ENCODE data around the gene GRM1. TPM values are rescaled to one million over a fixed set of nuclear protein-coding genes. Genes with fewer than 3 reads are reported as not detected.

The GRM1 gene
- total RNA-seq, 1 donor from 2014 or later: 0.09 TPM

DNA sequence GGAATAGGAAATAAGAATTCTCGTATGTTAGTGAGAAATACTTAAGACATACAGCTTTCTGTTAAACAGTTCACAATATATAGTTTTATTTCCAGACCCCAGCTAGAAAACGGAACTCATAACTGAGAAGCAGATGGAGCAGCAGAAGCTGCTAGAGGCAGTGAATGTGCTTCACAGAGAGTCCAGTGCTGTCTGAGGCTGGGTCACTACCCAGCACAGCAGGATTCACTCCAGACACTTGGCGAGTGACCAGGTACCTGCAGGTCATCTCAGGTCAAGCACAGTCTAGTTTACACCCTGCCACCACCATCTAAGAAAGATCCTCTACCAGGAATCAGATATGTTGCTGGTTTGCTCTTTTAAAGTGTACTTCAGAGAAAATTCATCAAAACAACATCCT, 271.7 kb downstream of the GRM1 start:
- no peak overlapping the region for H3K4me3 ChIP-seq
- no peaks in the 10 kb centered on the region for H3K27me3 ChIP-seq (ENCODE audit: low read depth)
- no peak for TF ChIP-seq CTCF (IDR thresholded peaks at IDR 0.05)
- ATAC-seq (no peak), DNase-seq (no peak)
- intact Hi-C loops (cut with DNase I): no loop called here
- H3K36me3 ChIP-seq: no peaks in the 10 kb centered on the region
- no peaks in the 10 kb centered on the region for H3K9me3 ChIP-seq
- H3K27ac ChIP-seq: no peak overlapping the region
- no peaks in the 10 kb centered on the region for H3K4me1 ChIP-seq

DNA sequence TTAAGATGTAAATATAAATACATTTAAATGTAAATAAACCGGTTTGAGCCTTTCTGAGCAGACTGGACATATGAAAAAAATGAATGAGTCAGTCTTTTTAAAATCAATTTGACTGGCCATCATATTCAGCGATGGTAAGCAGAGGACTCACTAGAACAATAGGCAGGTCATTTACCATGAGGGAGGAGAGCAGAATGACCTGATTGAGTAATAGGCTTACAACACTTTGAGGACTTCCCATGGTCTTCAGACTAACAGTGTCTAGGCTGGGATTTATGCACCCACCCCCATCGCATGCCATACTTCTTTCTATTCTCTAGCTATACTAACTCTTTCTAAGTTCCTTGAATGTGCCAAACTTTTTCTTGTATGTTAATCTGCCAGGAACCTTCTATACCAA, 272.9 kb downstream of the GRM1 start:
- H3K4me1 ChIP-seq: no peaks in the 10 kb centered on the region
- H3K36me3 ChIP-seq: no peaks in the 10 kb centered on the region
- no peaks in the 10 kb centered on the region for H3K9me3 ChIP-seq
- no peak for DNase-seq
- intact Hi-C loops (cut with DNase I): no loop called here
- ATAC-seq: no peak
- no peaks in the 10 kb centered on the region for H3K27me3 ChIP-seq (ENCODE audit: low read depth)
- no peak overlapping the region for H3K4me3 ChIP-seq
- TF ChIP-seq CTCF (IDR thresholded peaks at IDR 0.05): no peak
- H3K27ac ChIP-seq: no peak overlapping the region

- no peaks in the 10 kb centered on the region for H3K36me3 ChIP-seq
- no peaks in the 10 kb centered on the region for H3K27me3 ChIP-seq (ENCODE audit: low read depth)
- TF ChIP-seq CTCF (IDR thresholded peaks at IDR 0.05): no peak
- no peak overlapping the region for H3K4me3 ChIP-seq
- DNase-seq: no peak
- no peak for ATAC-seq
- no peaks in the 10 kb centered on the region for H3K9me3 ChIP-seq
- H3K27ac ChIP-seq: no peak overlapping the region
- no peaks in the 10 kb centered on the region for H3K4me1 ChIP-seq
- intact Hi-C loops (cut with DNase I): no loop called here
Observed at GRCh38 chr6:146302994-146303393, 274.1 kb downstream of the GRM1 start.

DNA sequence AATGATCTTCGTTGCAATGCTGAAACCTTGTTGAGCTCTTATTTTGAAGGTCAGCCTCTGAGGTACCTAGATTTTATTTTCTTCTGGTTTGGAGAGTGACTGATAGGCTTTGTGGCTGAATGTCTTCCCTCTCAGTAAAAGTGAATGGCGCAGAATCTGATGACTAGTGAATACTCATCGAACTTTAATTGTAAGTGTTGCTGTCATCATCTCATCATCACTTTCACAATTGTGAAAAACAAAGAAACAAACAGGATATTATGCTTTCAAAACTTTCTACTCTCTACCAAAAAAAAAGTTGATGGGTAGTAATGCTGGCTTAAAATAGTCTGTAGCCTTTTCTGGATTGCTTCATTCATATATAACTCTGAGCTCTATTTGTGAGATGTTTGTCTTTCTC, 275.3 kb downstream of the GRM1 start:
- Histone ChIP-seq H3K36me3 (no peaks in the 10 kb centered on the region), H3K27me3 (ENCODE audit: low read depth) (no peaks in the 10 kb centered on the region), H3K4me3 (no peak overlapping the region), H3K9me3 (no peaks in the 10 kb centered on the region), H3K27ac (no peak overlapping the region), H3K4me1 (no peaks in the 10 kb centered on the region)
- intact Hi-C loops (cut with DNase I): no loop called here
- no peak for DNase-seq
- no peak for ATAC-seq
- no peak for TF ChIP-seq CTCF (IDR thresholded peaks at IDR 0.05)

DNA sequence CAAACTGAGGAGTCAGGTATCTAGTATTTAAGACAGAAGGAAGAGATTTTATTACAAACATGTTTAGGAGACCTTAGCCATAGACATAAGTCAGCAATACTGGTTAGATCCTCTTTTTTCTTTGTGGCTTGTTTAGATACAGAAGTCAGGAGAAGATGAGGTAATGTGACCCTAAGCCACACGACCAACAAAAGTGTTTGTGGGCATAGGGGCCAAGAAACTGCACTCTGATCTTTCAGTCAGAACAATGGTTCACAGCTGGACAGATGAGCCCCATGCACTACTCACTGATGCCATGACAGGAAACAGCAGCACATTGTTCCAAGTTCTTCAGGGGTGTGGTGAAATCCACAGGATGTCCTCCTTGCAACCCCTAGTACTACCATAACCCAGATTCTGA, 276.2 kb downstream of the GRM1 start:
- Histone ChIP-seq H3K36me3 (no peaks in the 10 kb centered on the region), H3K4me3 (no peak overlapping the region), H3K9me3 (no peaks in the 10 kb centered on the region), H3K27ac (no peak overlapping the region), H3K4me1 (no peaks in the 10 kb centered on the region), H3K27me3 (ENCODE audit: low read depth) (no peaks in the 10 kb centered on the region)
- no peak for TF ChIP-seq CTCF (IDR thresholded peaks at IDR 0.05)
- intact Hi-C loops (cut with DNase I): no loop called here
- no peak for DNase-seq
- peak; percentile 51 to 62 for ATAC-seq

GRCh38 chr6:146305951-146306350, 277.1 kb downstream of the GRM1 start:
- Histone ChIP-seq H3K4me1 (no peaks in the 10 kb centered on the region), H3K36me3 (no peaks in the 10 kb centered on the region), H3K9me3 (no peaks in the 10 kb centered on the region), H3K27ac (no peak overlapping the region), H3K27me3 (ENCODE audit: low read depth) (no peaks in the 10 kb centered on the region), H3K4me3 (no peak overlapping the region)
- intact Hi-C loops (cut with DNase I): no loop called here
- DNase-seq: no peak
- no peak for TF ChIP-seq CTCF (IDR thresholded peaks at IDR 0.05)
- no peak for ATAC-seq
